ENCODE results near the gene FAM53A.

DNA sequence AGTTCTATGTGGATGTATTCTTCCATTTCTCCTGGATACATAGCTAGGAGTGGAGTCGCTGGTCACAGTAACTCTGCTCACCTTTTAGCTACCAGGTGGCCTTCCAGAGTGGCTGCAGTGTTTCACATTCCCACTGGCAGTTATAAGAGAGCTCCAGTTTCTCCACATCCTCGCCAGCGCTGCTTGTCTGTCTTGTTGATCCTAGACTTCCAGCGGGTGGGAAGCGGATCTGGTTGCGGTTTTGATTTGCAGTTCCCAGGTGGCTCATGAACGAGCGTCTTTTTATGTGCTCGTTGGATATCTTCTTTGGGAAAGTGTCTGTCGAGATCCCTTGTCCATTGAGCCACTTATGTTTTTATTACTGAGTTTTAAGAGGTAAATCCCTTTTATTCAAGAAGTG is 48.8 kb upstream of the FAM53A start:
- no peak for TF ChIP-seq CTCF (IDR thresholded peaks at IDR 0.05; ENCODE audit: poor library complexity)
- TF ChIP-seq EZH2 (IDR thresholded peaks at IDR 0.05; ENCODE audit: borderline replicate concordance) = no peak
- TF ChIP-seq EZH2phosphoT487 (IDR thresholded peaks at IDR 0.05; ENCODE audit: low read depth, severe bottlenecking, unreplicated experiment) = no peak
